HCT116 (cell line): ENCODE data around the gene ANKRD2. TPM values are rescaled to one million over a fixed set of nuclear protein-coding genes. Genes with fewer than 3 reads are reported as not detected.

Experiments used
- ATAC-seq: fragments of 200-7000 bp; cut with Tn5 transposase; 2 replicates; pipeline ENCODE4 v1.9.1; 2020; ENCODE audit warnings: mild to moderate bottlenecking, moderate library complexity
- BruUV-seq: library from RNA; stranded (reverse); fragments of 400-500 nt; replicated peaks from 2 replicates; lab custom pipeline; 2021; lab: Mats Ljungman, UMichigan
- CTCF ChIA-PET: fragments of 300-600 bp; sonication (Branson Sonifier 250); formaldehyde crosslinking; loops from one replicate; lab custom pipeline; 2021; ENCODE audit warnings: antibody characterized with exemption; lab: Charles Lee
- POLR2A ChIA-PET: fragments of 300-600, 350-600 bp; sonication (Branson Sonifier 250); formaldehyde crosslinking; loops from one replicate; lab custom pipeline; 2021; ENCODE audit warnings: antibody characterized with exemption; lab: Charles Lee
- RAD21 ChIA-PET, 2 experiments: fragments of 300-600 bp; sonication (Branson Sonifier 250); formaldehyde crosslinking; loops; one replicate each; lab custom pipeline; 2023; ENCODE audit warnings: low total read pairs in 2 of 2; ENCODE audit not compliant: uncharacterized antibody in 2 of 2, unreplicated experiment in 2 of 2, low non-redundant PET in 1 of 2; lab: Charles Lee
- DNase-seq: peaks from one replicate; pipeline ENCODE4 v3.0.0-alpha.2; 2010; ENCODE audit warnings: low read depth, low spot score
- H2AFZ ChIP-seq: fragments of 200-600 bp; shearing (Covaris generic), sonication (generic); 2 replicates; pipeline ENCODE4 v1.6.1; 2017; ENCODE audit warnings: low read depth, mixed run types, mixed read lengths, antibody characterized with exemption, low read length; ENCODE audit not compliant: poor library complexity, severe bottlenecking
- H3K27ac ChIP-seq: 2 replicates; pipeline ENCODE4 v1.5.1; 2012; ENCODE audit warnings: low read depth, low read length
- H3K27me3 ChIP-seq: fragments of 200-600 bp; sonication (generic); 2 replicates; pipeline ENCODE4 v1.6.1; 2016; ENCODE audit warnings: mixed run types, low read length, mixed read lengths; ENCODE audit not compliant: insufficient read depth
- H3K36me3 ChIP-seq, 2 experiments: fragments of 200-500 bp in 1 of 2; fragments of 200-600 bp in 1 of 2; sonication (Bioruptor generic) in 1 of 2; sonication (generic) in 1 of 2; 2 replicates each; pipeline versions ENCODE4 v1.5.1 to v1.6.1; 2014 to 2016; ENCODE audit warnings: low read length in 2 of 2, inconsistent platforms in 1 of 2, mixed read lengths in 1 of 2, mixed run types in 1 of 2; ENCODE audit not compliant: insufficient read depth in 2 of 2, control insufficient read depth in 1 of 2
- H3K4me1 ChIP-seq, 2 experiments: fragments of 200-600 bp in 1 of 2; sonication (generic) in 1 of 2; 2 replicates each; pipeline versions ENCODE4 v1.5.1 to v1.6.1; 2012 to 2017; ENCODE audit warnings: low read length in 2 of 2, inconsistent platforms in 1 of 2, mild to moderate bottlenecking in 1 of 2, mixed read lengths in 1 of 2, mixed run types in 1 of 2, moderate library complexity in 1 of 2; ENCODE audit not compliant: insufficient read depth in 2 of 2, control insufficient read depth in 1 of 2
- H3K4me2 ChIP-seq: fragments of 200-600 bp; sonication (generic); 2 replicates; pipeline ENCODE4 v1.6.1; 2017; ENCODE audit warnings: mixed run types, low read length, mixed read lengths
- H3K4me3 ChIP-seq, 2 experiments: fragments of 200-600 bp in 1 of 2; sonication (generic) in 1 of 2; replicated peaks in 1 of 2; 2 replicates each; pipeline ENCODE4 v1.5.1; 2011 to 2016; ENCODE audit warnings: low read length in 2 of 2, control low read depth in 1 of 2, low read depth in 1 of 2, mild to moderate bottlenecking in 1 of 2, mixed read lengths in 1 of 2, mixed run types in 1 of 2
- H3K79me2 ChIP-seq: fragments of 200-600 bp; sonication (generic); 2 replicates; pipeline ENCODE4 v1.6.1; 2017; ENCODE audit warnings: mild to moderate bottlenecking, mixed run types, low read length, moderate library complexity, mixed read lengths; ENCODE audit not compliant: insufficient read depth
- H3K9ac ChIP-seq: fragments of 200-600 bp; sonication (generic); 2 replicates; pipeline ENCODE4 v1.6.1; 2016; ENCODE audit warnings: low read length, mixed read lengths
- H3K9me2 ChIP-seq: fragments of 200-600 bp; sonication (generic), shearing (Covaris generic); 2 replicates; pipeline ENCODE4 v1.6.1; 2017; ENCODE audit warnings: mixed run types, mild to moderate bottlenecking, moderate library complexity; ENCODE audit not compliant: insufficient read depth
- H3K9me3 ChIP-seq, 2 experiments: fragments of 200-500 bp in 1 of 2; fragments of 200-600 bp in 1 of 2; sonication (Bioruptor generic) in 1 of 2; sonication (generic) in 1 of 2; 2 replicates each; pipeline ENCODE4 v1.6.1; 2014 to 2017; ENCODE audit warnings: low read length in 2 of 2, mixed read lengths in 2 of 2, inconsistent platforms in 1 of 2, low read depth in 1 of 2, mild to moderate bottlenecking in 1 of 2, mixed run types in 1 of 2, moderate library complexity in 1 of 2; ENCODE audit not compliant: control insufficient read depth in 1 of 2, insufficient read depth in 1 of 2
- H4K20me1 ChIP-seq: fragments of 200-600 bp; sonication (generic), shearing (Covaris generic); 2 replicates; pipeline ENCODE4 v1.6.1; 2017; ENCODE audit warnings: mixed run types, mild to moderate bottlenecking, moderate library complexity; ENCODE audit not compliant: insufficient read depth
- CBX3 ChIP-seq: IDR thresholded peaks from 2 replicates; pipeline ENCODE4 v1.6.1; 2012; ENCODE audit warnings: low read depth
- CTCF ChIP-seq, 3 experiments: fragments of 200-600 bp in 1 of 3; sonication (generic) in 1 of 3; IDR thresholded peaks in 2 of 3; conservative IDR thresholded peaks in 1 of 3; 2 replicates each; pipeline ENCODE4 v1.5.1; 2012 to 2017; ENCODE audit warnings: low read depth in 2 of 3, low read length in 2 of 3, antibody characterized with exemption in 1 of 3, borderline replicate concordance in 1 of 3, control low read depth in 1 of 3, mild to moderate bottlenecking in 1 of 3, mixed read lengths in 1 of 3, mixed run types in 1 of 3, moderate library complexity in 1 of 3; ENCODE audit not compliant: insufficient read depth in 1 of 3
- EZH2 ChIP-seq: fragments of 200-600 bp; sonication (generic); IDR thresholded peaks from 2 replicates; pipeline ENCODE4 v1.6.1; 2017; ENCODE audit warnings: antibody characterized with exemption, mixed run types
- FOSL1 ChIP-seq: IDR thresholded peaks from 2 replicates; pipeline ENCODE4 v1.6.1; 2012; ENCODE audit warnings: low read depth
- JUND ChIP-seq: IDR thresholded peaks from 2 replicates; pipeline ENCODE4 v1.6.1; 2012
- POLR2AphosphoS5 ChIP-seq: IDR thresholded peaks from 2 replicates; pipeline ENCODE4 v1.6.1; 2011; ENCODE audit warnings: mild to moderate bottlenecking, low read depth, low read length, moderate library complexity
- RAD21 ChIP-seq: IDR thresholded peaks from 2 replicates; pipeline ENCODE4 v1.6.1; 2012; ENCODE audit warnings: low read depth, mild to moderate bottlenecking
- SIN3A ChIP-seq: IDR thresholded peaks from 2 replicates; pipeline ENCODE4 v1.6.1; 2012; ENCODE audit warnings: low read depth
- SRF ChIP-seq: IDR thresholded peaks from 2 replicates; pipeline ENCODE4 v1.6.1; 2012; ENCODE audit warnings: low read depth
- ZBTB33 ChIP-seq: IDR thresholded peaks from 2 replicates; pipeline ENCODE4 v1.6.1; 2011; ENCODE audit warnings: mild to moderate bottlenecking, low read length, moderate library complexity; ENCODE audit not compliant: insufficient replicate concordance; ENCODE audit errors: extremely low read depth
- ZFX ChIP-seq: fragments of 450-650 bp; IDR thresholded peaks from 2 replicates; pipeline ENCODE4 v1.6.1; 2017
- intact Hi-C: fragments of 100-400 bp; cut with micrococcal nuclease; formaldehyde crosslinking; loops from 2 replicates; pipeline ENCODE4 v1.10.0; 2022
- total RNA-seq: library from RNA; stranded (reverse); gene quantifications from one replicate; pipeline ENCODE4 v1.2.1, GENCODE V29; 2021; ENCODE audit not compliant: unreplicated experiment
- TF ChIP-seq, protein P1 (sequence below): IDR thresholded peaks from 2 replicates; pipeline ENCODE4 v1.6.1; 2012
- TF ChIP-seq, protein P2 (sequence below): IDR thresholded peaks from 2 replicates; pipeline ENCODE4 v1.6.1; 2012

The ANKRD2 gene
- total RNA-seq, 1 experiment from 2014 or later: 0.15 TPM

- no peaks in the 10 kb centered on the region for H4K20me1 ChIP-seq
- no peak within 1 kb of the TSS for H3K9ac ChIP-seq
- H2AFZ ChIP-seq: no peak within 1 kb of the TSS
- BruUV-seq: no TSS peak
- intact Hi-C loops: no loop called here
- no peaks in the 10 kb centered on the region for H3K27me3 ChIP-seq
- DNase-seq (no peak), ATAC-seq (no peak)
- no peaks in the 10 kb centered on the region for H3K9me3 ChIP-seq
- ChIA-PET POLR2A (no interaction called here), CTCF (no interaction called here), RAD21 (interaction anchor here in 1 of 2 experiments (0.7 kb wide), 1 partner anchor 22 kb away, joined by 3 read pairs; no protein-coding TSS in a partner anchor)
- TF ChIP-seq ZFX (no peak), CTCF (IDR thresholded peaks at IDR 0.05 in 2 of 3, conservative IDR thresholded peaks at IDR 0.05 in 1 of 3; ENCODE audit: borderline replicate concordance in 1 of 3, insufficient read depth in 1 of 3, low read depth in 2 of 3, low read length in 2 of 3) (no peak), CBX3 (no peak), SIN3A (no peak), SRF (no peak), EZH2 (no peak), RAD21 (no peak), FOSL1 (no peak), POLR2AphosphoS5 (no peak), ZBTB33 (no peak), JUND (no peak)
- TF ChIP-seq, protein P1, sequence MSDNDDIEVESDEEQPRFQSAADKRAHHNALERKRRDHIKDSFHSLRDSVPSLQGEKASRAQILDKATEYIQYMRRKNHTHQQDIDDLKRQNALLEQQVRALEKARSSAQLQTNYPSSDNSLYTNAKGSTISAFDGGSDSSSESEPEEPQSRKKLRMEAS: no peak
- TF ChIP-seq, protein P2, sequence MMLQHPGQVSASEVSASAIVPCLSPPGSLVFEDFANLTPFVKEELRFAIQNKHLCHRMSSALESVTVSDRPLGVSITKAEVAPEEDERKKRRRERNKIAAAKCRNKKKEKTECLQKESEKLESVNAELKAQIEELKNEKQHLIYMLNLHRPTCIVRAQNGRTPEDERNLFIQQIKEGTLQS: no peak
- no peak within 1 kb of the TSS for H3K27ac ChIP-seq
- H3K4me2 ChIP-seq: no peak within 1 kb of the TSS
- no peaks in the 10 kb centered on the region for H3K79me2 ChIP-seq
- no peak within 1 kb of the TSS for H3K4me3 ChIP-seq
- no peaks in the 10 kb centered on the region for H3K36me3 ChIP-seq
- H3K9me2 ChIP-seq: no peaks in the 10 kb centered on the region
- H3K4me1 ChIP-seq: peaks cover 5 to 9% of the 10 kb centered on the region in 2 experiments
Observed at GRCh38 chr10:97589479-97589878, 16.9 kb downstream of the ANKRD2 start, which contains the start of gene C10orf62. Gene C10orf62 (plus strand): TSS chr10:97589721. CDS start chr10:97589898, 177 bp downstream.
